GM21423 (cell line): Measurements from ENCODE around the gene SYTL3.
A peak's percentile ranks its signal among the peaks of the same experiment; 100 is the strongest.
"Not testable (repeated sequence)": the region's sequence is repeated elsewhere in the genome, so short reads cannot be mapped to it uniquely, and the experiment has no call there.

Experiments used
- ATAC-seq: cut with Tn5 transposase; IDR thresholded peaks from one replicate; pipeline ENCODE4 v1.9.1; 2021; ENCODE audit warnings: mild to moderate bottlenecking, moderate library complexity; ENCODE audit not compliant: unreplicated experiment

SYTL3 gene

GRCh38 chr6:158638324-158638854 lies 11.5 kb upstream of the SYTL3 start:
- no peak for ATAC-seq

GRCh38 chr6:158639056-158639455 lies 10.8 kb upstream of the SYTL3 start:
- ATAC-seq, result no peak

GRCh38 chr6:158640519-158640918 lies 9.3 kb upstream of the SYTL3 start:
- no peak for ATAC-seq

- no peak for ATAC-seq
These were observed 7.7 kb upstream of the SYTL3 start for GRCh38 chr6:158642097-158642601.

GRCh38 chr6:158643836-158644230 lies 6.0 kb upstream of the SYTL3 start:
- ATAC-seq, result no peak

- peak; percentile 53 for ATAC-seq
These were observed 5.4 kb upstream of the SYTL3 start, which contains the start of gene DYNLT1 for GRCh38 chr6:158644231-158645063. DYNLT1 (minus strand) TSS chr6:158644743; CDS start chr6:158644708, 35 bp downstream.

- peak; percentile 33 for ATAC-seq
These were observed 4.5 kb upstream of the SYTL3 start for GRCh38 chr6:158645064-158646022.

- ATAC-seq, result no peak
These were observed 3.6 kb upstream of the SYTL3 start for GRCh38 chr6:158646023-158646910.

- ATAC-seq, result no peak
These were observed 2.4 kb upstream of the SYTL3 start for GRCh38 chr6:158647501-158647900.

GRCh38 chr6:158648682-158649131 lies 1.1 kb upstream of the SYTL3 start:
- peak; percentile 16 for ATAC-seq

- not testable (repeated sequence) for ATAC-seq
These were observed 2.3 kb downstream of the SYTL3 start for GRCh38 chr6:158651981-158652737.

- peak; percentile 67 for ATAC-seq
These were observed 3.9 kb downstream of the SYTL3 start for GRCh38 chr6:158653577-158654354.

- ATAC-seq, result no peak
These were observed 4.6 kb downstream of the SYTL3 start for GRCh38 chr6:158654498-158654897.

GRCh38 chr6:158654960-158655489 lies 5.2 kb downstream of the SYTL3 start:
- no peak for ATAC-seq

- no peak for ATAC-seq
These were observed 6.0 kb downstream of the SYTL3 start for GRCh38 chr6:158655569-158656450.

GRCh38 chr6:158656986-158657385 lies 7.1 kb downstream of the SYTL3 start:
- ATAC-seq, result not testable (repeated sequence)

GRCh38 chr6:158660333-158660754 lies 10.5 kb downstream of the SYTL3 start:
- ATAC-seq, result no peak
